IMR-90 (cell line): ENCODE data around the gene FRMD5. TPM values are rescaled to one million over a fixed set of nuclear protein-coding genes. Genes with fewer than 3 reads are reported as not detected.

Experiments used
- ATAC-seq: fragments of 200-7000 bp; cut with Tn5 transposase; 2 replicates; pipeline ENCODE4 v1.9.1; 2020; ENCODE audit warnings: low read depth, mild to moderate bottlenecking, moderate library complexity
- BruUV-seq: library from RNA; stranded (reverse); fragments of 400-500 nt; replicated peaks from 2 replicates; lab custom pipeline; 2021; lab: Mats Ljungman, UMichigan
- CTCF ChIA-PET: fragments of 300-600 bp; formaldehyde crosslinking; extraction: SDS; loops from one replicate; lab custom pipeline; 2021; ENCODE audit warnings: antibody characterized with exemption; lab: Yijun Ruan, JAX
- POLR2A ChIA-PET: fragments of 300-600 bp; sonication (Branson Sonifier 250); formaldehyde crosslinking; loops from one replicate; lab custom pipeline; 2022; ENCODE audit warnings: antibody characterized with exemption; ENCODE audit not compliant: unreplicated experiment; lab: Charles Lee
- DNase-seq: peaks from one replicate; pipeline ENCODE4 v3.0.0; 2013
- H2AFZ ChIP-seq: replicated peaks from 2 replicates; pipeline ENCODE3; 2013; ENCODE audit warnings: low read length, mild to moderate bottlenecking; ENCODE audit not compliant: poor library complexity
- H2AK5ac ChIP-seq: 2 replicates; pipeline ENCODE4 v1.6.1; 2013; ENCODE audit warnings: low read depth, low read length, inconsistent platforms
- H2AK9ac ChIP-seq: replicated peaks from 2 replicates; pipeline ENCODE3; 2013; ENCODE audit warnings: mild to moderate bottlenecking, low read depth, low read length, moderate library complexity; ENCODE audit not compliant: poor library complexity
- H2BK120ac ChIP-seq: 2 replicates; pipeline ENCODE4 v1.6.1; 2013; ENCODE audit warnings: low read depth, low read length, inconsistent platforms
- H2BK15ac ChIP-seq: 3 replicates; pipeline ENCODE4 v1.6.1; 2013; ENCODE audit warnings: low read depth, low read length, inconsistent platforms
- H2BK20ac ChIP-seq: 2 replicates; pipeline ENCODE4 v1.6.1; 2013; ENCODE audit warnings: low read depth, mild to moderate bottlenecking, inconsistent platforms, low read length, moderate library complexity
- H2BK5ac ChIP-seq: 2 replicates; pipeline ENCODE4 v1.6.1; 2013; ENCODE audit warnings: mild to moderate bottlenecking, low read depth, low read length, inconsistent platforms; ENCODE audit not compliant: poor library complexity, severe bottlenecking
- H3K14ac ChIP-seq: replicated peaks from 2 replicates; pipeline ENCODE4 v1.6.1; 2013; ENCODE audit warnings: low read depth, low read length, inconsistent platforms
- H3K18ac ChIP-seq: 2 replicates; pipeline ENCODE4 v1.6.1; 2013; ENCODE audit warnings: low read depth, low read length, control low read depth
- H3K23ac ChIP-seq: 2 replicates; pipeline ENCODE4 v1.6.1; 2013; ENCODE audit warnings: low read depth, low read length, inconsistent platforms
- H3K27ac ChIP-seq: 2 replicates; pipeline ENCODE4 v1.5.1; 2013; ENCODE audit warnings: mild to moderate bottlenecking, control low read depth, low read length; ENCODE audit not compliant: insufficient read depth
- H3K27me3 ChIP-seq: 2 replicates; pipeline ENCODE4 v1.6.1; 2013; ENCODE audit warnings: low read length; ENCODE audit not compliant: control insufficient read depth, insufficient read depth
- H3K36me3 ChIP-seq: 2 replicates; pipeline ENCODE4 v1.6.1; 2013; ENCODE audit warnings: low read length, mixed read lengths; ENCODE audit not compliant: control insufficient read depth, insufficient read depth
- H3K4ac ChIP-seq: 2 replicates; pipeline ENCODE4 v1.6.1; 2013; ENCODE audit warnings: low read depth, low read length, inconsistent platforms
- H3K4me1 ChIP-seq: 2 replicates; pipeline ENCODE4 v1.6.1; 2013; ENCODE audit warnings: low read length, mixed read lengths; ENCODE audit not compliant: control insufficient read depth, insufficient read depth
- H3K4me2 ChIP-seq: 2 replicates; pipeline ENCODE4 v1.6.1; 2013; ENCODE audit warnings: low read depth, mild to moderate bottlenecking, control low read depth, low read length, moderate library complexity
- H3K4me3 ChIP-seq: 2 replicates; pipeline ENCODE4 v1.5.1; 2013; ENCODE audit warnings: low read depth, mild to moderate bottlenecking, control low read depth, low read length, moderate library complexity; ENCODE audit not compliant: insufficient read depth
- H3K56ac ChIP-seq: 2 replicates; pipeline ENCODE4 v1.6.1; 2013; ENCODE audit warnings: low read length, inconsistent platforms; ENCODE audit not compliant: insufficient read depth; ENCODE audit errors: extremely low read depth
- H3K79me1 ChIP-seq, 2 experiments: 2 replicates each; pipeline ENCODE4 v1.6.1; 2013; ENCODE audit warnings: low read length in 2 of 2, inconsistent platforms in 1 of 2, low read depth in 1 of 2
- H3K9ac ChIP-seq: 2 replicates; pipeline ENCODE4 v1.6.1; 2013; ENCODE audit warnings: low read depth, low read length, control low read depth
- H3K9me1 ChIP-seq: 2 replicates; pipeline ENCODE4 v1.6.1; 2013; ENCODE audit warnings: low read length, inconsistent platforms; ENCODE audit not compliant: insufficient read depth
- H3K9me3 ChIP-seq: 2 replicates; pipeline ENCODE4 v1.6.1; 2013; ENCODE audit warnings: low read length; ENCODE audit not compliant: control insufficient read depth, insufficient read depth
- H4K20me1 ChIP-seq: 2 replicates; pipeline ENCODE4 v1.6.1; 2013; ENCODE audit warnings: low read length, inconsistent platforms; ENCODE audit not compliant: insufficient read depth
- H4K5ac ChIP-seq: 2 replicates; pipeline ENCODE4 v1.6.1; 2013; ENCODE audit warnings: mild to moderate bottlenecking, low read depth, low read length, control low read depth
- H4K8ac ChIP-seq, 2 experiments: 2 replicates each; pipeline ENCODE4 v1.6.1; 2013; ENCODE audit warnings: low read depth in 2 of 2, low read length in 2 of 2, control low read depth in 1 of 2, inconsistent platforms in 1 of 2
- H4K91ac ChIP-seq: 2 replicates; pipeline ENCODE4 v1.6.1; 2013; ENCODE audit warnings: low read depth, low read length, inconsistent platforms; ENCODE audit not compliant: insufficient read depth
- MAFK ChIP-seq: IDR thresholded peaks from 2 replicates; pipeline ENCODE4 v1.6.1; 2012; ENCODE audit warnings: low read depth, low read length, improper control_type of control experiment
- MXI1 ChIP-seq: IDR thresholded peaks from 2 replicates; pipeline ENCODE4 v1.6.1; 2012; ENCODE audit warnings: low read depth, mild to moderate bottlenecking, low read length, moderate library complexity, borderline replicate concordance
- WGBS, 2 experiments: methylation state at CpG; one replicate each; pipeline versions ENCODE4 v1.1.5 to v1.1.7; 2013; ENCODE audit warnings: missing lambda C conversion rate in 2 of 2; ENCODE audit not compliant: insufficient read length in 1 of 2; ENCODE audit errors: extremely low coverage in 2 of 2; 5-methylcytosine and 5-hydroxymethylcytosine counted together
- dilution Hi-C: fragments of 300-500 bp; cut with HindIII; formaldehyde crosslinking; loops from one replicate; pipeline ENCODE4 v1.14.3; 2018; ENCODE audit warnings: low sequenced_read_pairs; ENCODE audit not compliant: unreplicated experiment
- in situ Hi-C: fragments of 300-500 bp; cut with MboI; formaldehyde crosslinking; loops from 3 replicates; pipeline ENCODE4 v1.14.3; 2019; ENCODE audit warnings: low sequenced_read_pairs, inconsistent platforms, mixed read lengths
- intact Hi-C: fragments of 100-400 bp; cut with micrococcal nuclease; formaldehyde crosslinking; loops from 2 replicates; pipeline ENCODE4 v1.10.0; 2022
- polyA plus RNA-seq, 3 experiments: library from polyadenylated mRNA; depleted of rRNA; stranded (reverse); fragments of >200 nt; gene quantifications; 2 replicates each; pipeline ENCODE4 v1.2.3, GENCODE V29; 2012; ENCODE audit warnings: low replicate concordance in 1 of 3
- total RNA-seq: library from RNA; depleted of rRNA; stranded (reverse); fragments of >200 nt; gene quantifications from 2 replicates; pipeline ENCODE4 v1.2.3, GENCODE V29; 2012

FRMD5 gene
- total and polyA plus RNA-seq, 2 of the 4 experiments (the other 2 are of a cell fraction): 4.1 to 5.4 TPM

DNA sequence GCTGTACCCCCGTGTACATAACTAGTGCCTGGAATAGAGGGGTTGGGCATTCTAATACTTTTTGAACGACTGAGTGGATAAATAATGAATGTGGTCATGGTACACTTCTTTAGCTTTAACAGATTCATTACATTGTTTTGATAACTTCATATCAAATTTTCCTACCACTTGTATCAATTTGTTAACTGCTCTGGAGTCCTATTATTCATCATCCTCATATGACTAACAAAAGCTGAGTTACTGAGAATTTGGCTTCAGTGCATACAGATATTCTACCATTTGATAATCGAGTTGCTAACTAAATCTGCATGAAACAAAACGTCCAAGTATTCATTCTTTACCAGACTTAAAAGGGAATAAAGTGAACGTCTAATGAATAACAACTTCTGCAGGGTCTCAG lies 31.7 kb downstream of the FRMD5 start:
- Histone ChIP-seq H3K18ac (no peak overlapping the region), H3K23ac (no peak overlapping the region), H3K4me2 (no peak overlapping the region), H3K36me3 (no peaks in the 10 kb centered on the region), H4K8ac (no peak overlapping the region), H3K14ac (no peak overlapping the region), H3K9me1 (peaks cover 4% of the 10 kb centered on the region; the same call in 1 of the 2 replicates), H2BK120ac (no peak overlapping the region), H2BK20ac (no peak overlapping the region), H3K79me1 (peaks cover 0 to 5% of the 10 kb centered on the region in 2 experiments; a peak in 1 of 4 replicates), H2BK15ac (no peak overlapping the region), H3K4me1 (peaks cover 2% of the 10 kb centered on the region; the same call in 1 of the 2 replicates), H2AK9ac (no peak overlapping the region), H3K4me3 (no peak overlapping the region), H4K5ac (no peak overlapping the region), H4K20me1 (no peaks in the 10 kb centered on the region), H3K27ac (no peak overlapping the region), H2AFZ (no peak overlapping the region), H3K27me3 (no peaks in the 10 kb centered on the region), H3K9ac (no peak overlapping the region), H3K56ac (no peak overlapping the region), H3K4ac (no peak overlapping the region), H2BK5ac (no peak overlapping the region), H4K91ac (no peak overlapping the region), H3K9me3 (no peaks in the 10 kb centered on the region), H2AK5ac (no peak overlapping the region)
- POLR2A ChIA-PET: no interaction called here
- ATAC-seq: no peak
- in situ Hi-C loops (no loop called here), intact Hi-C loops (no loop called here), dilution Hi-C loops (no loop called here)
- CTCF ChIA-PET: no interaction called here
- no TSS peak for BruUV-seq
- WGBS, 2 experiments: no CpG with 5 or more reads among the region's 5 CpGs
- TF ChIP-seq MXI1: no peak
- no peak for TF ChIP-seq MAFK
- peak; percentile 27 for DNase-seq
